ENCODE measurements around the gene EYA2. TPM values are rescaled to one million over a fixed set of nuclear protein-coding genes. Genes with fewer than 3 reads are reported as not detected.
"Not testable (repeated sequence)": the region's sequence is repeated elsewhere in the genome, so short reads cannot be mapped to it uniquely, and the experiment has no call there.

Gene EYA2
- total RNA-seq, 1 donor from 2014 or later: 15.3 TPM

GRCh38 chr20:46955601-46956556 is 61.2 kb downstream of the EYA2 start:
- DNase-seq (ENCODE audit: low spot score): no peak

GRCh38 chr20:46959081-46959692 is 64.5 kb downstream of the EYA2 start:
- no peak for DNase-seq (ENCODE audit: low spot score)

GRCh38 chr20:46959821-46960220 is 65.2 kb downstream of the EYA2 start:
- DNase-seq (ENCODE audit: low spot score): no peak

DNA sequence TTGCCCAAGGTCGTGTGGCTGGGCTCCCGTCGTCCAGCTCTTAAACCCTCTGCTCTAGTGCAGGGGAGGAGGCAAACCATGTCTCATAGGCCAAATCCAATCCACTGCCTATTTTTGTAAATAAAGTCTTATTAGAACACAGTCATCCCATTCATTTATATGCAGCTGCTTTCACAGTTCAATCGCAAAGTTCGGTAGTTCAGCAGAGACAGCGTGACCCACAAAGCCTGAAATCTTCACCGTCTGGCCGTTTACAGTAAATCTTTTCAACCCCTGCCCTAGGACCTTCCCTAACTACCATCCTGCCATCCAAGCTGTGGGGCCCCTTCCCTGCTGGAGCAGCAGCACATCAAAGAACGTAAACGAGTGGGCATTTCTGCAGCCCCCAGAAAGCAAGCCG is 65.9 kb downstream of the EYA2 start:
- no peak for DNase-seq (ENCODE audit: low spot score)

DNA sequence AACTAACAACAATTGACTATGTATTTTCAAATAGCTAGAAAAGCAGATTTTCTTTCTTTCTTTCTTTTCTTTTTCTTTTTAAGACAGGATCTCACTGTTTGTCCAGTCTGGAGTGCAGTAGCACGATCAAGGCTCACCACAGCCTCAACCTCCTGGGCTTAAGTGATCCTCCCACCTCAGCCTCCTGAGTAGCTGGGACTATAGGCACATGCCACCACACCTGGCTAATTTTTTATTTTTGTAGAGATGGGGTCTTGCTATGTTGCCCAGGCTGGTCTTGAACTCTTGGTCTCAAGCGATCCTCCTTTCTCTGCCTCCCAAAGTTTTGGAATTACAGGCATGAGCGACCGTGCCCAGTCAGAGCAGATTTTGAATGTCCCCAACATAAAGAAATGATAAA is 67.3 kb downstream of the EYA2 start:
- not testable (repeated sequence) for DNase-seq (ENCODE audit: low spot score)

DNA sequence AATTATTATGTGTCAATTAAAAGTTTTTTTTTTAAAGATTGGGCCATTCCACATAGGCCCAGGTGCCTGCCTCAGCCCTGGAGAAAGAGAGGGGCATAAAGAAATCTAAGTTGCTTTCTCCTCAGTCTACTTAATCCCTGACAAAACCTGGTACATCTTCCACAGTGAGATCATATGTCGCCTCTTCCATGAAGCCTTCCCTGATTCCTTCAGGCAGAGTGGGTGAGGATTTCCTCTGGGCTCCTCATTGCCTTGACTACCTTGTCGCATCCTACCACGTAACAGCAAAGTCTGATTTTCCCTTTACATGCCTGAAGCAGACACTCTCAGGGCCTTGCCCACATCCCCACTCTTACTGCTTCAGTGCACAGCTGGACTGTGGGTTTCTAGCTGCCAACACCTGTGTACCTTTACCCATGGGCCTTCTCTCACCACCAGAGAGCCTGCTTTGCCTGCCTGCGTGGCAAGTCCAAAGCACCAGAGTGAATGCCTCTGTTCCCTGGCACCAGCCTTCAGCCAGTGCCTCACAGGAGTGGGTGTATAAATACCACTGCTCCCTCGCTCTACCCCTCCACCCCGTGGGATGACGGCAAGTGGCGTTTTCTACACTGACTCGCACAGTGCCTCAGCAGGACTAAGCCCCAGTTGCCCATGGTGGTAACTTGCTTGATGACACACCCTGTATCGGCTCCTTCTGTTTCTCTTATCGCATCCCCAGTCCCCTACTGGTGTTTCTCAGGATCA is 68.0 kb downstream of the EYA2 start:
- no peak for DNase-seq (ENCODE audit: low spot score)

DNA sequence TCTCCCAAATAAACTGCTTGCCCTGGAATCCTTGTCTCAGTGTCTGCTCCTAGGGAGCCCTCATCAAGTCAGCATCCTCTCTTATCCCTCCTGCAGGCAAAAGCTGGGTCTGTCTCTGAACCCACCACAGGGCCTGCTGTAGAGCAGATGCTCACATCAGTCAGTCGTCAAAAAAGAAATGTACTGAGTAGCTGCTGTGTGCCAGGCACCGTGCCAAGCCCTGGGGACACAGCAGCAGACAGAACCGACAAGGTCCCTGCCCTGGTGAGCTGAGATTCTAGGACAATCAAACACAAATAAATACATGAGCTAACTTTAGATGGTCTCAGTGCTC is 68.5 kb downstream of the EYA2 start:
- DNase-seq (ENCODE audit: low spot score): no peak

DNA sequence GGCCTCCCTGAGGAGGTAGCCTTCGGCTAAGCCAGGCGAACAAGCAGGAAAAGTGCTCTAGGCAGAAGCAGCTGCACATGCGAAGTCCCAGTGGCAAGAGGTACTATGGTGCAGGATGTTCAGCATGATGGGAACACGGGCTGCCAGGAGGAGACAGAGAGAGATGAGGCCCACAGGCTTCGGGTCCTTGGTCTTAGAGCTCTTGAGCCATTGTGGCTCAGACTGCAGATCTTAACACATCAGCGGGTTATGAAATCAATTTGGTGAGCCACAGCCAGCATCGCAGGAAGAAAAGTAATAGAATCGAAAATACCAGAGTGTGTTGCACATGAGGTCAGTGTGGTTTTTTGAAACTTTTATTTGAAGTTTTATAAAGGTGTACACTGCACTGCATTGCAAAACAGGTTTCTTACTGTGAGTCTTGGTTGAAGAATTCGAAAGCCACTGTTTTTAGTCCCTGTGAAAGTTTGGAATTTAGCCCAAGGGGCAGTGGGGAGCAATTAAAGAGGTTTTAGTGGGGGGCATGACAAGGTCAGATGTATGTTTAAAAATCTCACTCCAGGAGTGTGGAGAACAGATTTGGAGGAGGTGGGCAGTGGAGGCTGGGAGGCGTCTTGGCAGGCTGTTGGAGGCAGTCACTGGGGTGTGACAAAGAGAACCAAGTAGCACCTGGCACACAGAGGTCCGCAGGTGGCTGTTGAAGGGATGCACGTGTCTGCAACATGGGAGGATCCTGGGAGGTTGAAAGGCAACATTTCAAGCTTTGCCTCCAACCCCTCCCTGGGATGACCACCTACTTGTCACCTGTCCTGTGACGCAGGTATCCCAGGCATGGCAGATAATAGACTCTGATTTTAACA is 69.3 kb downstream of the EYA2 start:
- DNase-seq (ENCODE audit: low spot score): no peak

DNA sequence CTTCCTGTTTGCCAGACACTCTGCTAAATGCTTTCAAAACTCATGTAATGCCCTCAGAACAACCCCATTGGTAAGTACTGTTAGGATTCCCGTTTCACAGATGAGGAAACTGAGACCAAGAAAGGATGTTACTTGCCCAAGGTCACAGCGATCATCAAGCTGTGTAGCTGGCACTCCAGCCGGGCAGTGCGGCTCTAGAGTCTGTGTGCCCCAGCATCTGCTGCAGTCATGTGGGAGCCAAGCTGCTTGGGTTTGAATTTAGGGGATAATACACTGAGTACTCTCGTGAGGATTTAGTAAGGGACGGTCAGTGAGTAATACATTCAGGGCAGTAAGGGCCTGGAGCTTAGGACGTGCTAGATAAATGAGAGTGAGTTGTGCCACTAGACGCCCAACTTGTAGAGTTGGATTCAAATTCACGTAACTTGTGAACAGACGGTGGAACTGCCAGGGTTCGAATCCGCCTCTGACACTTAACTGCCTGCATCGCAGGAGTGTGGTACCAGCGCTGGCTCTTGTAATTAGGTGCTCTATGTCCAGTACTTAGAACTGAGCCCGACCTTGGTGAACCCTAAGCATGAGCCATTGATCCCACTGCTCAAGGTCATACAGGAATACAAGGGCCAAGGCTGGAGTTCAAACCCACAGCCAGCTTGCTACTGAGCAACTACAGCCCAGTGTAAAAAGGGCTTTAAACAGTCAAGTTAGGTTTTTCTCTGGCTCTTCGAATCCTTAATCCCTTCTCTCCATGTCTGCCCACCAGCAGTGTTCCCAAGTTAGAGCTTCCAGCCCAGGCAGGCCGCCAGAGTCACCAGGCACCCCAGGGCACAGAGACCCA is 70.2 kb downstream of the EYA2 start:
- DNase-seq (ENCODE audit: low spot score): no peak

- DNase-seq (ENCODE audit: low spot score): peak; percentile 61
Observed at GRCh38 chr20:46965477-46965876, 70.8 kb downstream of the EYA2 start.

GRCh38 chr20:46967646-46968045 is 73.0 kb downstream of the EYA2 start:
- no peak for DNase-seq (ENCODE audit: low spot score)

DNA sequence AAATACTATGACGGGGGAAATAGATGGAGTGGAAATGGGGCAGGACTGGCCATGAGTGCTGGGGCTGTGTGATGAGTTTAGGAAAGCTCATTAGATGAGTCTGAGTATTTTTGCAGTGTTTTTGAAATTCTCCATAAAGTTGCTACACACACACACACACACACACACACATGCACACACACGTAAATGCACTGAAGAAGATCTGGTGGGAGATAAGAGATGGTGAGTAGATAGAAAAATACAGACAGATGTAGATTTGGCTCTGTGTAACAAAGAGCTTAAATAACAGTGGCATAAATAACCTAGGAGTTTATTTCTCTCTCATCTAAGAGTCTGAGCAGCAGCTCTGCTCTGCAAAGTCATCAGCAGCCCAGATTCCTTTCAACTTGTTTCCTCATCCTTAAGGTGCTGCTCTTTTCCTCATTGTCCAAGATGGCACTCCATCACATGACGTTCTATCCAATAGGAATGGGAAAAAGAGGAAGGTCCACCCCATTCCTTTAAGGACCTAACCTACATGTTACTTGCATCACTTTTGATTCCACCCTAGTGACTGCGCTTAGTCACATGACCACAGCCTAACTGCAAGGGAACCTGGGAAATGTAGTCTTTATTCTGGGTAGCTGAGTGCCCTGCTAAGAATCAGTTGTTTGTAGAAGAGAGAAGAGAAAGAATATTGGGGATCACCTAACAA is 76.4 kb downstream of the EYA2 start:
- no peak for DNase-seq (ENCODE audit: low spot score)

DNA sequence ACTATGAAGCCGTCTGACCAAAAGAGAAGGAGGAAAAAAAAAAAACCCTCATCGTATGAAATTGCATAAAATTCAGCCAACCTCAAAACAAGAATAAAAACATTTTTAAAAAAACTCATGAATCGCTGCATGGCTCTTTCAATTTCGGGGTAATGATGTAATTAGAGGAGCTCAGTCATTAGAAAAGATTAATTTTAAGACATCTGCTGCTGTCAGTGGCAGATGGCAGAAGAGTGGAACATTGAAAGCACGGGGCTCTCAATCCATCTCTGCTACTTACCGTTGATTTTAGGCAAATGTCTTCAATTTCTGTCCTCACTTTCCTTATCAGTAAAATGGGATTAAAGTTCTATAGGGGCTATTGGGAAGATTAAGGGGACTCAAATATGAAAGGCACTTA is 79.1 kb downstream of the EYA2 start:
- DNase-seq (ENCODE audit: low spot score): no peak

DNA sequence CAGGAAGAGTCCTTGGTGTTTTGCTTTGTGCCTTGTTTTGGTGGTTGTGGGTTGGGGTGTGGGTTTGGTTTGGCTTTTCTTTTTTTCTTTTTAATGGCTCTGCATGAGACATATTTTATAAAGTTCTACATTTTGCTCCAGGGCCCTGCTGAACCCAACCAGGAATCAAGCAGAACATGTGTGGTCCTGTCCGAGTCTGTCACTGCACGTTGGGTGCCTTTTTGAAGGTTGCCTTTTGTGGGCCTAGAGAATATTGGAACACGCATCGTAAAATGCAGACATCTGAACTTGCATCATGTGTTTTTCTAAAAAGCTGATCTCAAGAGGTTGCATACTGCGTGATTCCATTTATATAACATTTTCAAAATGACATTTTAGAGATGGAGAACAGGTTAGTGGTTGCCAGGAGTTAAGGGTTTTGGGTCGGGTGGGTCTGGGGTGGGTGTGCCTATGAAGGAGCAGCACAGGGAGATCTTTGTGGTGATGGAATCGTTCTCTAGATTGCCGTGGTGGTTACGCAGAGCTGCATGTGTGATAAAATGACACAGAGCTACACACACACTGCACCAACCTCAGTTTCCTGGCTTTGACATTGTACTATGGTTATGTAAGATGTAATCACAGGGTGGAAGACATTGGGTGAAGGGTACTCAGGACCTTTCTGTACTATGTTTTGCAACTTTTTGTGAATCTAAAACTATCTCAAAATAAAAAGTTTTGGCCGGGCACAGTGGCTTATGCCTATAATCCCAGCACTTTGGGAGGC is 80.2 kb downstream of the EYA2 start:
- peak; percentile 66 for DNase-seq (ENCODE audit: low spot score)

GRCh38 chr20:46975976-46976375 is 81.3 kb downstream of the EYA2 start:
- no peak for DNase-seq (ENCODE audit: low spot score)

- no peak for DNase-seq (ENCODE audit: low spot score)
Observed at GRCh38 chr20:46977204-46977603, 82.6 kb downstream of the EYA2 start.

DNA sequence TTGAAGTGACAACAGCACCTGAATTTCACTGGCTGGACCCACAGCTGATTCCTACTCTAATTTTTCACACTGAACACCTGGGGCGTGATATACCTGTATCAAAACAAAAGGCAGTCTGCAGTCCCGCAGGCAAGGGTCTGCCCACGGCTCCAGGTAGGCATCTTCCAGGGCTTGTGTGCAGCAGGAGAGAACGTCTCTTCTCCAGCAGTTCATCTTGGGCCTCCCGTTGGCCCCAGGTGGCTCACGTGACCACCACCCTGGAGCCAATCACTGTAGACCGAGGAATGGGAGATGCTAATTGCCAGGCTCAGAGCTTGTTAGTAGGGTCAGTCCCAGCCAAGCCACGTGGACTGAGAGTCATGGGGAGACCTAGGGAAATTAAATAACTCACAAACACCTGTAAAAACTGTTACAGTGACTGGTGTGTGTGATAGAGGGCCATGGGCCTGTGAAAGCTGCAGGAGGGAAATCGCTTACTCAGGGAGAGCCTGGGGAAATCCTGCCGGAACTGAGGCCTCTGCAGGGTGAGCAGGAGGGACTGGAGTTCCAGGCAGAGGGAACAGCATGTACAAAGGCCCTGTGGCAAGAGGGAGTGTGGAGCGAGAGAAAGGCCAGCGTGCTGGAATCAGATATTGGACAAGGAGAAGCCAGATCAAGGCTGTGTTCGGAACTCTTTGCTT is 83.4 kb downstream of the EYA2 start:
- no peak for DNase-seq (ENCODE audit: low spot score)

GRCh38 chr20:46978951-46979491 is 84.4 kb downstream of the EYA2 start:
- no peak for DNase-seq (ENCODE audit: low spot score)
